GM04503 (cell line): ENCODE results near the gene SKOR1.

Experiments used
- DNase-seq: peaks from one replicate; pipeline ENCODE4 v3.0.0-alpha.2; 2012; ENCODE audit warnings: low read depth

The SKOR1 gene

DNA sequence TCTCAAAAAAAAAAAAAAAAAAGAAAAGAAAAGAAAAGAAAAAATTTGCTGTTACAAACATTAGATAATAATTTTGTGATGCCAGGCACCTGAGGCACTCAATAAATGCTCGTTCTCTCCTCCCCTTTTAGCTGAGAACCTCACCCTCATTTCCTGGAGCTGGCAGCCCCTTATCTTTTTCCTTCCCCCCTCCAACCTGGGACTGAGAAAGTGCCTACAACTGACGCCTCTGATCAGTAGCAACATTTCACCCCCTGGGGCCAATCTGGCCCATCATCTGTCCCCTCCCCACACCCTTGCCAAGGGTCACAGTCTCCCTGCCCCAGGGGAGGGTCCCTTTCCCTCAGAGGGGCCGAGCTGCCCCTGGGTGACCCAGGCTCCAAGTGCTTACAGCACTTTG, 27.1 kb downstream of the SKOR1 start:
- DNase-seq = no peak

DNA sequence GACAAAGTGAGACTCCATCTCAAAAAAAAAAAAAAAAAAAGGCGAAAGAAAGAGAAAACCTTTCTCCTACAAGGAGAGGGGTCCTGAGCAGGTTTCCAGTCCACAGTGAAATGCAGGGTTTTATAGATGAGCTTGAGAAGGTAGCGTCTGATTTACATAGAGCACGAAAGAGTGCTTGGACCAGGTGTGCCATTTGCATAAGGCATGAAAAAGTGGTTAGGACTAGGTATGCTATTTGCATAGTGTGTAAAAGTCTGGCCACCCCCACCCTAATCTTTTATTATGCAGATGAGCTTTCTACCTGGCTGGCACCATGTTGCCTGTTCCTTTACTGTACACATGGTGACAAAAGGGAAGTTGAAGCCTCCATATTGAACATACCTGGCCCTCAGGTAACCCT, 28.1 kb downstream of the SKOR1 start:
- no peak for DNase-seq

DNA sequence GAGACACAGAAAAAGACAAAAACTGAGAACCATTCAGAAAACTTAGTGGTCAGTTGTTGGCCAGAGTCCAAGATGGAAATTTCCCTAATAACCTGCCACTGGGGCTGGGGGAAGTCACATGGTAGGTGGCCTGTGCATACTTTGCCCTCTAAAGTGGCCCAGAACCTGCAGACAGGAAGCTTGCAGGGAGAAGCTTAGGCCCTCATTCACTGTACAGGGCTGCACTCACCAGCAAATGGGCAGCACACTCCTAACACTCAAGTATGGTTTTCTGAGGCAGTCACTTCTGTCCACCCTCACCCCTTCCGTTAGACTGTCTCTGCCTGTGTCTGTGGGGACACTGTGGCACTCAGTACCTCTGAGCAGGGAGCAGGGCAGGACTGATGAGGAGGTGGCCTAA, 29.0 kb downstream of the SKOR1 start:
- no peak for DNase-seq

DNA sequence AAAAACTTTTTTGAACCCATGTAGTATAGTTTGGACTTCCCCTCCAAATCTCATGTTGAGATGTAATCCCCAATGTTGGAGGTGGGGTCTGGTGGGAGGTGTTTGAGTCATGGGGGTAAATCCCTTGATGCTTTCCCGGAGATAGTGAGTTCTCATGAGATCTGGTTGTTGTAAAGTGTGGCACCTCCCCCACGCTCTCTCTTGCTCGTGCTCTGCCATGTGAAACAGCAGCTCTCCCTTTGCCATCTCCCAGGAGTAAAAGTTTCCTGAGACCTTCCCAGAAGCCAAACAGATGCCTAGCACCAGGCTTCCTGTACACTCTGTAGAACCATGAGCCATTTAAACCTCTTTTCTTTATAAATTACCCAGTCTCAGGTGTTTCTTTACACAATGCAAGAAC, 30.5 kb downstream of the SKOR1 start:
- no peak for DNase-seq

DNA sequence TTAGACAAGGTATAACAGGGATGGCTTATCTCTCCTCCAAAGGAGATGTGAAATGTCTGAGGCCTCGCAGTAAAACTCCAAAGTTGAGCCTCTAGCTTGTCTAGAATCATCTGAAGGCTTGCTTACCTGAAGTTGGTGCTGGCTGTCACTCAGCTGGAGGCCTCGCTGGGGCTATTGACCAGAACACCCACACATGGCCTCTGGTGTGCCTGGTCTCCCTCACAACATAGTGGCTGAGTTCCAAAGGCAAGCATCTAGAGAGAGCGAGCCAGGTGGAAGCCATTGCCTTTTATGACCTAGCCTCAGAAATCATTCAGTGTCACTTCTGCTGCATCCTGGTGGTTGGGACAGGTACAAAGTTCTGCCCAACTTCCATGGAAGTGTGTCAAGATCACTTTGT, 31.9 kb downstream of the SKOR1 start:
- DNase-seq = no peak

DNA sequence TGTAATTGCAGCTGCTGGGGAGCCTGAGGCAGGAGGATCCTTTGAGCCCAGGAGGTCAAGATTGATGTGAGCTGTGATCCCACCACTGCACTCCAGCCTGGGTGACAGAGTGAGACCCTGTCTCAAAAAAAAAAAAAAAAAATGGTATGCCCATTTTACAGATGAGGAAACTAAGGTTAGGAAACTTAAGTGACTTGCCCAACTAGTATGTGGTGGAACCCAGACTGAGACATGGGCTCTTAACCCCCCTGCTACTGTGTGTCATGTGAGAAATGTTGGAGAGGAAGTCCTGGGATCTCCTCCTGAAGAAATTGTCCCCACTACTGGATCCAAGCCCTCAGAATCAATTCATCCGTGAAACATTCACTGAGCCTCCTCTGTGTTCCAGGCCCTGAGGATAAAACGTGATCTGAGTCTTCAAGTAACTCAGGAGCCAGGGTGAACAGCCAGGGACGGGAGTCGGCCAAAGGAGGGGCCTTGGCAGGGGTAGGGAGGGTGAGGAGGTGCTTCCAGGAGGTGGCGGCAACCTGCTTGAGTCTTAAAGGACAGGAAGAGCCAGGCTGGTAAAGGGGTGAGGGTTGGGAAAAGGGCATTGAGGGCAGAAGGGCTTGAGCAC, 34.1 kb downstream of the SKOR1 start:
- DNase-seq = no peak

DNA sequence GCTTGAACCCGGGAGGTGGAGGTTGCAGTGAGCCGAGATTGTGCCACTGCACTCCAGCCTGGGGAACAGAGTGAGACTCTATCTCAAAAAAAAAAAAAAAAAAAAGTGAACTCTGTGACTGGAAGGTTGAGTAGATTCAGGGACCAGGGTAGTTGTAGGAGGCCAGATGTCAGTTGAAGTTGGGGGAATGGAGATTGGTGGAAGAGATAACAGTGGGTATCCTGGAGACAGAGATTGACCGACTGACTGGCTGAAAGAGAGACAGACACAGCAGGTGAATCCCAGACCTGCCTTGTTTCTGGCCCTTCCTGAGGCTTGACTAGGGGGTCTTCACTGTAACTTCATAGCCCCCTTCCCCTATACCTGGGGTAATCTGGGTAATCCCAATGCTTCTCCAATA, 36.7 kb downstream of the SKOR1 start:
- no peak for DNase-seq

DNA sequence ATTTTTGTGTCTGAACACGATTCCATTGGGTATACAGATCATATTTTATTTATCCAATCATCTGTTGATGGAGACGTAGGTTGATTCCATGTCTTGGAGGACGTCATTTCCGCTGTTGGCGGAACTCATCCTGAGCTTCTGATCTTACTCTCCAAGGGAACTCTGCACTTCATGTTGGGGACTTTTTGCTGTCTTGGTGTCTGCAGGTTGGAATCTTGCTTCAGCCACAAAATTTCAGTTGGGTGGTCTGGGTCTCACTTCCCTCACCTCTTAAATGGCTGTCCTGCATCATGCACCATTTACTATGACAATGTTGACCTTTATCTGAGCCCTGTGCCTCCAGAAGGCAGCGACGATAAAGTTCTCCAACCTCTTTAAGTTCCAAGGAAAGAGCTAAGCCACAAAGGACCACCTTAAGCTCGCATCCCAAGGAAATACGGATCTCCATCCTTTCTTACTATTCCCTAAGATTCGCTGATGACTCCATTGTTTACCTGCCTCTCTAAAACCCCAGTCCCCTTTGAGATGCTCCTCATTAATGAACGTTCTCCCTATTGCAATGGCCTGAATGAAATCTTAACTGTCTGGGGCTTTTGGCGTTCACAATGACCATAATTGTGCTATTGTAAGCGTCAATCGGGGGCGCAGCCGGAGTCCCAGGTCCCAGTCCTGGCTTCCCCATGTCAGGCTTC, 37.6 kb downstream of the SKOR1 start:
- DNase-seq = no peak

DNA sequence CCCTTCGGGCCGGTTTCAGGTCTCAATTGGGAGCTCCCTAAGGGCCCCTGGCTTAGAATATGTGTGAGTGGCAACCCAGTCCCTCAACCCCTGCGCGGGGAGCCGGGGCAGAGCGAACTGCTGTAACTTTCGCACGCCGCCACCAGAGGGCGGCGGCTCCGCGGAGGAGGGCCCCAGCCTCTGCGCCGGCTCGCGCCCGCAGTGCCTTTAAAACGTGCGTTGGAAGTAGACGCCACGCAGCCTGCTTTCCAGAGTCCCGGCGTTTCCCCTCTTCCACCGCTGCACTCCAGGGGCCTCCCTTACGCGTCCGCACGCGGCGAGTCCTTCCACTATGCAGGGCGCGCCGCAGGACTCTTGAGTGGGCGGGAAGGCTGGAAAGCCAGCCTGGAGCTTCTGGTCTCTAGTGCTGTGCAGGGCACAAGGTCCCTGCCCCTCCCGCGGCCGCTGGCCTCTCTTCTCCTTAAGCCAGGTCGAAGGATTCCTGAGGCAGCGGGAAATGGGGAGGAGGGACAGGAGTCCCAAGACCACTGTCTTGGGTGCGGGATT, 38.2 kb downstream of the SKOR1 start:
- no peak for DNase-seq

DNA sequence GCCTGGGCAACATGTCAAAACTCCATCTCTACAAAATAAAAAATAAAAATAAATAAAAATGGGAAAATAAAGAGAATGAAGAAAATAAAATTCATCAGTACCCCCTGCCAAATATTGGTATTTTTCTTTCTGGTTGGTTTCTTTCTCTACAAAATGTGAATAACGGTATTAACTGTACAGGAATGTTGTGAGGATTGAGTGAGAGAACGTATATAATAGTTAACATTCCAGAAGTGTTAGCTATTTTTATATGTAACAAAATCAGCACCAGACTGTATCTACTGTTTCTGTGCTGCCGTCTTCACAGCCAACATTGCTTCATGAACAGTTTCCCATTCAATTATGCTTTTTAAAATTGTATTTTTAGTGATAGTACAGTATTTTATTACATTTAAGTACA, 40.0 kb downstream of the SKOR1 start:
- DNase-seq = no peak

DNA sequence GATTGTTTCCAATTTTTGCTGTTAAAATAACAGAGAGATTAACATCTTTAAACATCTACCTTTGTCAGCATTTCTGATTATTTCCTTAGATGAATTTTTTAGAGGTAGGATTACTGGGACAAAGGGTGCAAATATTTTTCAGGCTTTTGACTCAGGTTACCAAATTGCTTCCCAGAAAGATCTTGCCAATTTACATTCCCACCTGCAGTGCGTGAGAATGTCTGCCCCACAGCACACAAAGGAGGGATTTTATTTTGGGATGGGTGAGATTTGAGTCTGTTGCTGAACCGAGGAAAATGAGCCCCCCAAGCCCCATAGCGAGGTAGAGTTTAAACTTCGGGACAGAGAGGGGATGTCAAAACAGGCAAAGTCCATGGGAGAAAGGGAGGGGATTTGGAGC, 40.5 kb downstream of the SKOR1 start:
- no peak for DNase-seq

DNA sequence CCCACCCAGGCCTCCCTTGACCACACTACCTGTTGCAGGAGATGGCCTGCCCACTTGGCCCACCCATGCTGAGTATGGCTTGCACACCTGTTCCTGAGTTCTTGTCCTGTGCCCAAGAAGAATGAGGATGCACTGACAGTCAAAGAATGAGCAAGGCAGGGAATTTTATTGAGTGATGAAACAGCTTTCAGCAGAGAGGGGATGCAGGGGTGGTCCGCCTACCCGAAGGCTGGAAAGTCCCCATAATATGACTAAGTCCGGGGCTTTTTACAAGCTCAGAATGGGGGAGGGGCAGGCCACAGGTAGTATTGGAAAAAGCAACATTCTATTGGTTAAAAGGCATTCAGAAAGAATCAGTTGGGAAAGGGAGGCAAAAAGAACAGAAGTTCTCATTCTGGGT, 44.4 kb downstream of the SKOR1 start:
- no peak for DNase-seq

DNA sequence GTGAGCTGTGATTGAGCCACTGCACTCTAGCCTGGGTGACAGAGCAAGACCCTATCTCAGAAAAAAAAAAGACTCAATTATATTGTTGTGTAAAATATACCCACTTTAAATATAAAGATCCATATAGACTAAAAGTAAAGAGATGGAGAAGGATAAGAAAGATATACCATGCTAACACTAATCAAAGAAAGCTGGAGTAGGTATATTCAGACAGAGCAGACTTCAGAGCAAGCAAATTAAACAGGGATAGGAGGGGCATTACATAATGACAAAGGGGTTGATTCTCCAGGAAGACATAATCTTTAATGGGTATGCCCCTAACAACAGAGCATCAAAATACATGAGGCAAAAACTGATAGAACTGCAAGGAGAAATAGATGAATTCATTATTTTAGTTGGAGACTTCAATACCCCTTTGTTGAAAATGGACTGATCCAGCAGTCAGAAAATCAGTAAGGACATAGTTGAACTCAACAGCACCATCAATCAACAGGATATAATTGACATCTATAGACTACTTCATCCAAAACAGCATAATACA, 45.6 kb downstream of the SKOR1 start:
- DNase-seq = no peak

DNA sequence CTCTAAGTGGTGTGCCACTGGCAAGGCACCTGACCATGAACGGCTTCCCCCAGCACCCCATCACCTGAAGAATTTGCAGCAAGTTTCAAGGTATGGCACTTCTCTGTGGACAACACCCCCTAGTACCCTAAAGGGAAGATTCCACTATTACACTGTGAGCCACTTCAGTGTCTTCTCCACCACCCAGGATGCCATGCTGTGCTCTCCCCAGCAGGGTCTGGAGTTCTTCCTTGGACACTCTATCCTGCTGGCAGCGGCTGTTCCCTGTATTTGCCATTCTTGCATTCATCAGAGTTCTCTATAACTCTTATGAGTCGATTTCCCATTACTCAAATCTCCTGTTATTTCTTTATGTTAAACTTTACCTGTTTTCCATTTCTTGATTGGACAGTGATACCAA, 48.5 kb downstream of the SKOR1 start:
- no peak for DNase-seq

DNA sequence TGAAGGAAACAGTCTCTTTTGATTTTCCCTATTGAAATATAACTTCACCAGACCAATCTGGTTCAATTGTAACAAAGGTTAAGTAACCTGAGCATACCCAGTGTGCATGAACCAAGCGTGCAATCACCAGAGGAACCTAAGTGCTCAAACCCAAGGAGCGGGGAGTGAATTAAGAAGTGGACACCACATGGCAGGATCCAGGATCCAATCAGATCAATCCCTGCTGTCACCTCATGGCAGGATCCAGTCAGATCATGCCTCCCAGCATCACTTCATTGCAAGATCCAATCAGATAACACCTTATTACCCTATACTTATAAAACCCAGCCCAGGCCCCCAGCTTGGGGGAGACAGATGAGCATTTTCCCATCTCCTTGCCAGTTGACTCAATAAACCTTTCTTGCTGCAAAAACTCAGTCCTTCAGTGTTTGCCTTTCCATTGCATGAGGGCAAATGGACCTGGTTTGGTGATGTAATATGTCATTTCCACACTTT, 53.5 kb downstream of the SKOR1 start:
- DNase-seq = no peak

DNA sequence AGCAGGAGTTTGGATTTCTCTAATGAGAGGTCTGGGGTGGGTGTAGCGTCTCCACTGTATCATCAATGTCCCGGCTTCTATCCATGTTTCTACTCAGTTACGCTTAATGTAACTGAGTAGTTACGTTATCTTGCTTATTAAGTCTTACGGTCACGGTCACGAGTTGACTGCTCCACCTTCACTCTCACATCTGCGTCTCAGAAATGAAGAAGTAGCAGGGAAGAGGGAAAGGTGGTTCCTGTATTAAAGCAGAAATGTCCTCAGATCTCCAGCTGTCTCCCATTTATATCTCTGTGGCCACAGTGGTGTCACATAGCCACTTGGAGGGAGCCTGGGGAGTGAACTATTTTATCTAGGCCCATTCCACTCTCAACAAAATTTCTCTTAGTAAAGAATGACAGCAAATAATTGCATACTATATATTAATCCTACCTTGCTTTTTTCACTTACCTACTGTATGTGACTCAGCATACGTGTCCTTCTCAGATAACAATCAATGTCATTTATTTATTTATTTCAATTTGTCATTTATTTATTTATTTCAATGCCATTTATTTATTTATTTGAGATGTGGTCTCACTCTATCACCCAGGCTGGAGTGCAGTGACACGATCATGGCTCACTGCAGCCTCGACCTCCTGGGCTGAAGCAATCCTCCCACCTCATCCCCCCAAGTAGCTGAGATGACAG, 54.3 kb downstream of the SKOR1 start:
- DNase-seq = no peak

DNA sequence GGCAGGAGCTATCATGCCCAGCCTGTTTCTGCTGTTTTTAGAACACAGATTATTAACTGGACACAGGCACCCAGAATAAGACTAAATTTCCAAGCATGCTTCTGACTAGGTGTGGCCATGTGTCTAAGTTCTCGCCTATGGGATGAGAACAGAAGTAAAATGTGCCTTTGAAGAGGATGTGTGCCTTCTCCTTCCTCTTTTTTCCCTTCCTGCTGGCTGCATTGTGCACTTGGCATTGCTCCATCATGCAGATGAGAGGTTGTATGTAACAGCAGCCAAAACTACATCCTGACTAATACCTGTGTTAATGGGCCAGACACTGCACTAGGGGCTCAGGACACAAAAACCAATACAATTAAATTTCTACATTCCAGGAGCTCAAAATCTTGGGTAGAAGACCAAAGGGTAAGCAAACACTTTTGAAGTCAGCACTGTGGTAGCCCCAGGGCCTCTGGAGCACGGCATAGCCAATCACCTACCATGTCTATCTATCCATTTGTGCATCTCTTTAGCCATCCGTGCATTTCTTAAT, 55.4 kb downstream of the SKOR1 start:
- DNase-seq = no peak

DNA sequence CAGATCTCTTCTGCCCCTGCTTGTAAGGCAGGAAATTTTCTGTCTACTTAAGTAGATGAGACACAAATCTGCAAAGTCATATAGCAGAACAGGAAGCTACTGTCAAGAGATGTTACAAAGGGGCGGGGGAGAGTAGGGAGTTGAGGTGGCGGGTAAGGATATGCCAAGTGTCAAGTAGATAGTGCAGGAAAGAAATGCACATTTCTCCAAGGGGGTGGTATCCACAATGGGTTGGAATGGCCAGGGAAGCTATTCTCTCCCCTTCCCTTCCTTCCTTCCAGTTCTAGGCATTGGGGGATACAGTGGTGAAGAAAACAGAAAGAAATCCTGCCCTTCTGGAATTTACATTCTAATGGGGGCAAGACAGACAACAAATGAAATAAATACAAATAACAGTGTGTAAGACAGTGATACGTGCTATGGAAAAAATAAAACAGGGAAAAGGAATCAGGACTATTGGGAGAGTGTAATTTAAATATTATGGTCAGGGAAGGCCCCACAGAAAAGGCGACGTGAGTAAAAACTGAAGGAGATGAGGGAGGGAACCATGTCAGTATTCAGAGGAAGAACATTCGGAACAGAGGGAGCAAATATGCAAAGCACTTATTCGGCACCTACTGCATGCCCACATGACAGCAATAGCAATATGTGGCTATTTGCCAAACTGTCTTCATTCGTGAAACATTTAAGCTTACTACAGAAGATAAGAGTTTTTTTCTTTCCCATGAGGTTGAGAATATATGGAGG, 57.4 kb downstream of the SKOR1 start:
- DNase-seq = no peak

DNA sequence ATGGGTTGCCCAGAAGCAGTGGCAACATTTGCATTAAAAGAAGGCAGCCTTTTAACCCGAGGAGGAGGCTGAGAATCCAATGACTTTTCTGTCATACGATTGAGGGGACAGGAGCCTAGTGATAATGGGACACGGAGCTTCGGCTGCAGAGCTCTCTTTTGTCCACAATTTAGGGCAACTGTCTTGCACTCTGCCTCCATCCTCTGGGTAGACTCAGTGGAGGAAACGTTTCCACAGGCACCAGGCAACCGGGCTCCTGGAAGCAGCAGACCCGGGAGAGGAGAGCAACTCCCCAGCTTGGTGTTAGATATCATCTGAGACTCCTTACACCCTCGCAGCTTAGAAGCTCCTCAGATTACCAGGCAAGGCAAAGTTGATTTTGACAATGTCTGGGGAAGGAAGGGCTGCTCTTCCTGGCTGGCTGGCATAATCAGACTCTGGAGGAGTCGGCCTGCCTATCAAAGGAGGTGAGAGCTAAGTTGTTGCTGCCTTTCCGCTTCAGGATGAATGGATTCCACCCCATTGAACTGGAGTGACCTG, 58.0 kb downstream of the SKOR1 start:
- DNase-seq = no peak

DNA sequence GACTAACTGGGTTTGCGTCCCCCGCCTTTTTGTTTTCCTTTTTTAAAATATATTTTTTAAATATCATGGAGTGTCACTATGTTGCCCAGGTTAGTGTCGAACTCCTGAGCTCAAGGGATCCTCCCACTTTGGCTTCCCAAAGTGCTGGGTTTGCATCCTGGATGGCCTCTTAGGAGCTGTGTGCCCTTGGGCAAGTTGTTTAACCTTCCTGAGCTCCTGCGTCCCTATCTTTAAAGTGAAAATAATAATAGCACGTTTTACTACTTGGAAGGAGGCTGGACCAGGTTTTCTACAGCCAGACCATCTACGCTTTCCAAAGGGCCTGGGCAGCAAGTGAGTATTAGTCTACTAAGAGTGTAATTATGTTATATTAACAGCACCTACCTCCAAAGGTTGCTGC, 58.7 kb downstream of the SKOR1 start:
- no peak for DNase-seq
